Neural cell (in vitro differentiated cells): ENCODE measurements around the gene CSNK1G3. TPM values are rescaled to one million over a fixed set of nuclear protein-coding genes. Genes with fewer than 3 reads are reported as not detected.

Source experiments
- H2AFZ ChIP-seq: fragments of 200-600, 300-800 bp; sonication (generic), shearing (Covaris generic); 2 replicates; pipeline ENCODE4 v1.6.0; 2014; ENCODE audit warnings: low read depth, mild to moderate bottlenecking, antibody characterized with exemption, low read length, moderate library complexity
- H3F3A ChIP-seq: fragments of 200-600 bp; shearing (Covaris generic); 2 replicates; pipeline ENCODE4 v1.6.1; 2016; ENCODE audit warnings: mild to moderate bottlenecking, moderate library complexity, mixed read lengths, antibody characterized with exemption, low read length; ENCODE audit not compliant: insufficient read depth, poor library complexity, severe bottlenecking
- H3K27ac ChIP-seq: fragments of 200-600, 300-800 bp; sonication (generic), shearing (Covaris generic); 2 replicates; pipeline ENCODE4 v1.5.1; 2014; ENCODE audit warnings: mild to moderate bottlenecking, low read length, moderate library complexity
- H3K27me3 ChIP-seq: fragments of 300-800, 200-600 bp; sonication (generic), shearing (Covaris generic); 2 replicates; pipeline ENCODE4 v1.6.0; 2014; ENCODE audit warnings: mild to moderate bottlenecking, low read depth, low read length, moderate library complexity; ENCODE audit not compliant: insufficient read depth
- H3K36me3 ChIP-seq: fragments of 300-800, 200-600 bp; sonication (generic), shearing (Covaris generic); 2 replicates; pipeline ENCODE4 v1.5.1; 2014; ENCODE audit warnings: mild to moderate bottlenecking, antibody characterized with exemption, low read length, moderate library complexity; ENCODE audit not compliant: insufficient read depth
- H3K4me2 ChIP-seq: fragments of 300-800, 200-600 bp; sonication (generic), shearing (Covaris generic); 2 replicates; pipeline ENCODE4 v1.6.0; 2014; ENCODE audit warnings: mild to moderate bottlenecking, low read length
- H3K4me3 ChIP-seq: fragments of 300-800, 200-600 bp; sonication (generic), shearing (Covaris generic); 2 replicates; pipeline ENCODE4 v1.5.1; 2014; ENCODE audit warnings: mild to moderate bottlenecking, low read length, moderate library complexity
- H3K79me2 ChIP-seq: fragments of 200-600 bp; shearing (Covaris generic); replicated peaks from 2 replicates; pipeline ENCODE4 v1.6.0; 2014; ENCODE audit warnings: mild to moderate bottlenecking, low read length, moderate library complexity; ENCODE audit not compliant: insufficient read depth
- H3K9ac ChIP-seq: fragments of 300-800, 200-600 bp; sonication (generic), shearing (Covaris generic); 2 replicates; pipeline ENCODE4 v1.6.1; 2016; ENCODE audit warnings: mild to moderate bottlenecking, low read length, mixed read lengths
- H3K9me2 ChIP-seq: fragments of 200-600 bp; shearing (Covaris generic); 2 replicates; pipeline ENCODE4 v1.6.1; 2016; ENCODE audit warnings: mild to moderate bottlenecking, low read length, mixed read lengths; ENCODE audit not compliant: insufficient read depth
- H3K9me3 ChIP-seq: fragments of 200-600, 300-800 bp; sonication (generic), shearing (Covaris generic); 2 replicates; pipeline ENCODE4 v1.6.1; 2016; ENCODE audit warnings: mild to moderate bottlenecking, mixed run types, low read length, moderate library complexity, mixed read lengths
- H4K20me1 ChIP-seq: fragments of 200-600 bp; shearing (Covaris generic); 2 replicates; pipeline ENCODE4 v1.6.1; 2016; ENCODE audit warnings: mild to moderate bottlenecking, mixed run types; ENCODE audit not compliant: insufficient read depth
- EP300 ChIP-seq: fragments of 450-650 bp; conservative IDR thresholded peaks from 2 replicates; pipeline ENCODE4 v1.6.1; 2014; ENCODE audit warnings: antibody characterized with exemption, mild to moderate bottlenecking, moderate library complexity; ENCODE audit not compliant: poor library complexity, severe bottlenecking
- EZH2 ChIP-seq: fragments of 200-600, 300-800 bp; shearing (Covaris generic), sonication (generic); IDR thresholded peaks from 2 replicates; pipeline ENCODE4 v1.6.1; 2014; ENCODE audit warnings: antibody characterized with exemption, low read length, borderline replicate concordance, mild to moderate bottlenecking; ENCODE audit not compliant: insufficient read depth, poor library complexity, severe bottlenecking
- MXI1 ChIP-seq: fragments of 450-650 bp; conservative IDR thresholded peaks from 2 replicates; pipeline ENCODE4 v1.6.1; 2014; ENCODE audit warnings: antibody characterized with exemption, mild to moderate bottlenecking; ENCODE audit not compliant: poor library complexity, severe bottlenecking
- POLR2AphosphoS5 ChIP-seq: IDR thresholded peaks from 2 replicates; pipeline ENCODE4 v1.6.1; 2012
- RAD21 ChIP-seq: fragments of 450-650 bp; conservative IDR thresholded peaks from 2 replicates; pipeline ENCODE4 v1.6.1; 2014; ENCODE audit warnings: antibody characterized with exemption, mild to moderate bottlenecking, moderate library complexity
- SMC3 ChIP-seq: fragments of 450-650 bp; conservative IDR thresholded peaks from 2 replicates; pipeline ENCODE4 v1.6.1; 2014; ENCODE audit warnings: antibody characterized with exemption, mild to moderate bottlenecking, moderate library complexity; ENCODE audit not compliant: poor library complexity
- TAF1 ChIP-seq: IDR thresholded peaks from 2 replicates; pipeline ENCODE4 v1.6.1; 2012; ENCODE audit warnings: low read depth
- polyA plus RNA-seq: library from polyadenylated mRNA; depleted of rRNA; stranded (reverse); fragments of >200 nt; gene quantifications from 2 replicates; pipeline ENCODE4 v1.2.3, GENCODE V29; 2014
- TF ChIP-seq, protein P1 (sequence below): IDR thresholded peaks from 2 replicates; pipeline ENCODE4 v1.6.1; 2012; ENCODE audit warnings: borderline replicate concordance
- TF ChIP-seq, protein P2 (sequence below): fragments of 450-650 bp; IDR thresholded peaks from 2 replicates; pipeline ENCODE4 v1.5.1; 2014; ENCODE audit warnings: antibody characterized with exemption, mild to moderate bottlenecking, moderate library complexity; ENCODE audit not compliant: poor library complexity, severe bottlenecking

The CSNK1G3 gene
- polyA plus RNA-seq, 1 donor from 2014 or later: 29.1 TPM

DNA sequence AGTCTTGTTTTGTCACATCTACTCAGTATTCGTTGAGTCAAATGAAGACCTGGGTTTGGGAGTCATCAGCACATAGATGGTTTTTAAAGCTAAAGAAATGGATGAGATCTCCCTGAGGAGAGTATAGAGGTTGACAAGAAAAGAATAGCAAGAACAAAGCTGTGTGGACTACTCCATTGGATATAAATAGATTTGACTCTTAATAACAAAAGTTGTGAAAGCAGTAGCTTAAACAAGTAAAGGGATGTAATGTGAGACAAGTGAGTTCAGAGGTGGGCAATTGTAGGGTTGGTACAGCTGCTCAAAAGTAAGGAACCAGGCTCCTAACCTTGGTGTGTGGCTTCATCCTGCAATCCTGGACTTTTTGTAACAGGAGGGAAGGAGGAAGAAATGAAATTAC lies 49.3 kb downstream of the CSNK1G3 start:
- no peaks in the 10 kb centered on the region for H3K36me3 ChIP-seq
- H3F3A ChIP-seq: no peaks in the 10 kb centered on the region
- H3K9me3 ChIP-seq: no peaks in the 10 kb centered on the region
- H4K20me1 ChIP-seq: no peaks in the 10 kb centered on the region
- no peaks in the 10 kb centered on the region for H3K27me3 ChIP-seq
- TF ChIP-seq TAF1: no peak
- TF ChIP-seq SMC3: no peak
- TF ChIP-seq EP300: no peak
- TF ChIP-seq, protein P1, sequence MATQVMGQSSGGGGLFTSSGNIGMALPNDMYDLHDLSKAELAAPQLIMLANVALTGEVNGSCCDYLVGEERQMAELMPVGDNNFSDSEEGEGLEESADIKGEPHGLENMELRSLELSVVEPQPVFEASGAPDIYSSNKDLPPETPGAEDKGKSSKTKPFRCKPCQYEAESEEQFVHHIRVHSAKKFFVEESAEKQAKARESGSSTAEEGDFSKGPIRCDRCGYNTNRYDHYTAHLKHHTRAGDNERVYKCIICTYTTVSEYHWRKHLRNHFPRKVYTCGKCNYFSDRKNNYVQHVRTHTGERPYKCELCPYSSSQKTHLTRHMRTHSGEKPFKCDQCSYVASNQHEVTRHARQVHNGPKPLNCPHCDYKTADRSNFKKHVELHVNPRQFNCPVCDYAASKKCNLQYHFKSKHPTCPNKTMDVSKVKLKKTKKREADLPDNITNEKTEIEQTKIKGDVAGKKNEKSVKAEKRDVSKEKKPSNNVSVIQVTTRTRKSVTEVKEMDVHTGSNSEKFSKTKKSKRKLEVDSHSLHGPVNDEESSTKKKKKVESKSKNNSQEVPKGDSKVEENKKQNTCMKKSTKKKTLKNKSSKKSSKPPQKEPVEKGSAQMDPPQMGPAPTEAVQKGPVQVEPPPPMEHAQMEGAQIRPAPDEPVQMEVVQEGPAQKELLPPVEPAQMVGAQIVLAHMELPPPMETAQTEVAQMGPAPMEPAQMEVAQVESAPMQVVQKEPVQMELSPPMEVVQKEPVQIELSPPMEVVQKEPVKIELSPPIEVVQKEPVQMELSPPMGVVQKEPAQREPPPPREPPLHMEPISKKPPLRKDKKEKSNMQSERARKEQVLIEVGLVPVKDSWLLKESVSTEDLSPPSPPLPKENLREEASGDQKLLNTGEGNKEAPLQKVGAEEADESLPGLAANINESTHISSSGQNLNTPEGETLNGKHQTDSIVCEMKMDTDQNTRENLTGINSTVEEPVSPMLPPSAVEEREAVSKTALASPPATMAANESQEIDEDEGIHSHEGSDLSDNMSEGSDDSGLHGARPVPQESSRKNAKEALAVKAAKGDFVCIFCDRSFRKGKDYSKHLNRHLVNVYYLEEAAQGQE: no peak
- H3K4me3 ChIP-seq: no peak overlapping the region
- H3K9ac ChIP-seq: no peak overlapping the region
- no peak overlapping the region for H2AFZ ChIP-seq
- no peak overlapping the region for H3K27ac ChIP-seq
- no peak overlapping the region for H3K4me2 ChIP-seq
- no peaks in the 10 kb centered on the region for H3K79me2 ChIP-seq
- H3K9me2 ChIP-seq: no peaks in the 10 kb centered on the region

DNA sequence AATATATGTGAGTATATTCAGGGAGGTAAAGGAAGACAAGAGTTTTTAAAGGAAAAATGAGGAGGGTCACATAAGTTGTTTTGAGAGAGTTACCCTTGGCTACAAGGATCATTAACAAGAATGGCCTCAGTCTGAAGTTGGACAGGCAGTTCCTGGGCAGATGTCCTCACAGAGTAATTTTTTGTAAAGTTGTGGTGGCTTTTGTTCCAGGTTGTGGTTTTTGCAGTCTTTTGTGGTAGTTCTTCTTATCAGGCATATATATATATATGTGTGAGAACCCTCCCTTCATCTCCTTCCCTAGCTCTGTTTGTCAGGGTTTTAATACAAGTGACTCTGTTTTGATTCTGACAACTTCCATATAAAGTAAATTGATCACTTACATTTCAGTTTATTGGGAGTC lies 60.0 kb downstream of the CSNK1G3 start:
- no peaks in the 10 kb centered on the region for H3K9me2 ChIP-seq
- no peak overlapping the region for H3K27ac ChIP-seq
- H2AFZ ChIP-seq: no peak overlapping the region
- H3K36me3 ChIP-seq: peaks cover 4% of the 10 kb centered on the region
- TF ChIP-seq EZH2: no peak
- TF ChIP-seq, protein P1: no peak
- TF ChIP-seq POLR2AphosphoS5: no peak
- TF ChIP-seq, protein P2, sequence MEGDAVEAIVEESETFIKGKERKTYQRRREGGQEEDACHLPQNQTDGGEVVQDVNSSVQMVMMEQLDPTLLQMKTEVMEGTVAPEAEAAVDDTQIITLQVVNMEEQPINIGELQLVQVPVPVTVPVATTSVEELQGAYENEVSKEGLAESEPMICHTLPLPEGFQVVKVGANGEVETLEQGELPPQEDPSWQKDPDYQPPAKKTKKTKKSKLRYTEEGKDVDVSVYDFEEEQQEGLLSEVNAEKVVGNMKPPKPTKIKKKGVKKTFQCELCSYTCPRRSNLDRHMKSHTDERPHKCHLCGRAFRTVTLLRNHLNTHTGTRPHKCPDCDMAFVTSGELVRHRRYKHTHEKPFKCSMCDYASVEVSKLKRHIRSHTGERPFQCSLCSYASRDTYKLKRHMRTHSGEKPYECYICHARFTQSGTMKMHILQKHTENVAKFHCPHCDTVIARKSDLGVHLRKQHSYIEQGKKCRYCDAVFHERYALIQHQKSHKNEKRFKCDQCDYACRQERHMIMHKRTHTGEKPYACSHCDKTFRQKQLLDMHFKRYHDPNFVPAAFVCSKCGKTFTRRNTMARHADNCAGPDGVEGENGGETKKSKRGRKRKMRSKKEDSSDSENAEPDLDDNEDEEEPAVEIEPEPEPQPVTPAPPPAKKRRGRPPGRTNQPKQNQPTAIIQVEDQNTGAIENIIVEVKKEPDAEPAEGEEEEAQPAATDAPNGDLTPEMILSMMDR: no peak
- TF ChIP-seq SMC3: no peak
- TF ChIP-seq EP300: no peak
- no peak for TF ChIP-seq RAD21
- TF ChIP-seq TAF1: no peak
- no peak for TF ChIP-seq MXI1
- no peaks in the 10 kb centered on the region for H3K79me2 ChIP-seq
- H3K4me2 ChIP-seq: no peak overlapping the region
- no peaks in the 10 kb centered on the region for H3K9me3 ChIP-seq
- no peaks in the 10 kb centered on the region for H3F3A ChIP-seq
- no peaks in the 10 kb centered on the region for H4K20me1 ChIP-seq
- no peak overlapping the region for H3K9ac ChIP-seq
- no peak overlapping the region for H3K4me3 ChIP-seq
- H3K27me3 ChIP-seq: no peaks in the 10 kb centered on the region
